Sigmoid colon (tissue), 4 donors: Measurements from ENCODE around the gene VDR.

Source experiments
- CTCF ChIP-seq, 4 experiments: fragments of 450-650 bp in 3 of 4; fragments of 200-600 bp in 1 of 4; IDR thresholded peaks; one replicate each; pipeline ENCODE4 v1.5.1; 2016 to 2019; ENCODE audit warnings: antibody characterized with exemption in 4 of 4, mild to moderate bottlenecking in 3 of 4, moderate library complexity in 2 of 4
- EP300 ChIP-seq, 4 donors: sonication (generic); formaldehyde crosslinking; IDR thresholded peaks; one replicate each; pipeline ENCODE4 v1.6.1; 2017; ENCODE audit warnings: antibody characterized with exemption in 4 of 4
- POLR2A ChIP-seq, 2 donors: fragments of 450-650 bp; IDR thresholded peaks; one replicate each; pipeline ENCODE4 v1.6.1; 2016; ENCODE audit warnings: antibody characterized with exemption in 2 of 2, mild to moderate bottlenecking in 2 of 2, moderate library complexity in 2 of 2
- POLR2AphosphoS5 ChIP-seq, 4 donors: sonication (generic); formaldehyde crosslinking; IDR thresholded peaks; one replicate each; pipeline ENCODE4 v1.6.1; 2017; ENCODE audit warnings: antibody characterized with exemption in 4 of 4

- TF ChIP-seq POLR2AphosphoS5 (IDR thresholded peaks at IDR 0.05) (no peak), CTCF (IDR thresholded peaks at IDR 0.05) (no peak), EP300 (IDR thresholded peaks at IDR 0.05) (no peak), POLR2A (IDR thresholded peaks at IDR 0.05) (no peak)
These were observed 70.4 kb downstream of the VDR start for GRCh38 chr12:47834199-47834903.
